NCI-H774 (cell line): Measurements from ENCODE around the gene VNN1.

Experiments
- DNase-seq: peaks from one replicate; lab custom pipeline; 2025; lab: John Stamatoyannopoulos, UW

The VNN1 gene

GRCh38 chr6:132713352-132714134 is at the start of gene VNN1:
Gene VNN1 (minus strand): TSS chr6:132714055. CDS start chr6:132714035, 20 bp downstream.
- no peak for DNase-seq

GRCh38 chr6:132763269-132763668 is 49.4 kb upstream of the VNN1 start:
- no peak for DNase-seq

GRCh38 chr6:132760256-132760655 is 46.4 kb upstream of the VNN1 start:
- no peak for DNase-seq

DNA sequence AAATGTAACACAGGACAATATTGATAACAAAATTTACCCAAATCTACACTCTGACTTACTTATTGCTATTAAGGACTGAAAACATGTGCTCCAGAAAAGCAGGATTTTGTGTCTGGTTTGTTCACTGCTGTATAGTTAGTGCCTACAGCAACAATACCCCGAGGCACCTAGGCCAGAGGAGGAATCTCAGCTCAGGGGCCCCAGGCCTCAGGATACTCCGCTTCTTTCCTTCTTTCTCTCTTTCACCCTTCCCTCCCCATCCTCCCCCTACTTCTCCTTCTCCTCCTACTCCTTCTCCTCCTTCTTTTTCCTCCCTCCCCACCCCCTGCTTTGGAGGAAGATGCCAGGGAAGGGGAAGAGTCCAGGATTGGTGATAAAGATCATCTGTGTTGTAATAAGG is 44.8 kb upstream of the VNN1 start:
- DNase-seq: no peak

GRCh38 chr6:132752255-132752654 is 38.4 kb upstream of the VNN1 start:
- no peak for DNase-seq

GRCh38 chr6:132751828-132752227 is 38.0 kb upstream of the VNN1 start:
- no peak for DNase-seq

GRCh38 chr6:132751306-132751705 is 37.5 kb upstream of the VNN1 start:
- no peak for DNase-seq

- DNase-seq: no peak
These were observed 36.8 kb upstream of the VNN1 start for GRCh38 chr6:132750455-132751248.

DNA sequence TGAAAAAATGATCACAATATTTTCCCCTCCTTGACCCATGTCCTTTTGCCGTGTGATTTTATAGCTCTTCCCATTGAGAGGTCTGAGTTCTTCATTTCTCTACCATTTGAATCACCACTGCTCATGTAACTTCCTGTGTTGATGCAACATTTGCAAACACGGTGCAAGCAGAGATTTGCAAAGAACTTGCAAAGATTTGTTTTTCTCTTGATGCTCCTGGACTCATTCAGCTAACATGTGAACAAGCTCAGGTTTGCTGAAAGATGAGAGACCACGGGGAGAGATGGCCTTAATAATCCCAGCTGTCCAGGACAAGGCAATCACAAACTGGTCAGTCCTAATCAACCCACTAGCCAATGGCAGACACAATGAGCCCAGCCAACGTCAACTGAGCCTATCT is 35.3 kb upstream of the VNN1 start:
- DNase-seq: no peak

DNA sequence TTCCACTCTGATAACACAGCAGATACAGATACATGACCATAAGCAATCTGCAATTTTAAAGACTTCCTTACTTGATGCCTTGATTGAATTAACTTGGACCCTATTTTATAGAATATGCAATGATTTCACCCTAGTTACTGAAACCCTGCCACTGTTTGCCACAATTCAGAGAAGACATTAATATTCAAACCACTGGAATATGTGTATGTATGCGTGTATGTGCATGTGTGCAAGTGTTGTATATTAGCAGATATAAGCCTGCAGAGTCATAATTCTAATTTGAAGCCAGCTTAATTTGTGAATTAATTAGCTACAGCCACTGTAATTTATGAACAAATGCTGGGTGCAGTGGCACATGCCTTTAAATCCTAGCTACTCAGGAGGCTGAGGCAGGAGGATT is 34.6 kb upstream of the VNN1 start:
- DNase-seq: no peak

- DNase-seq: no peak
These were observed 32.2 kb upstream of the VNN1 start for GRCh38 chr6:132746048-132746447.

GRCh38 chr6:132742495-132742894 is 28.6 kb upstream of the VNN1 start:
- DNase-seq: no peak

DNA sequence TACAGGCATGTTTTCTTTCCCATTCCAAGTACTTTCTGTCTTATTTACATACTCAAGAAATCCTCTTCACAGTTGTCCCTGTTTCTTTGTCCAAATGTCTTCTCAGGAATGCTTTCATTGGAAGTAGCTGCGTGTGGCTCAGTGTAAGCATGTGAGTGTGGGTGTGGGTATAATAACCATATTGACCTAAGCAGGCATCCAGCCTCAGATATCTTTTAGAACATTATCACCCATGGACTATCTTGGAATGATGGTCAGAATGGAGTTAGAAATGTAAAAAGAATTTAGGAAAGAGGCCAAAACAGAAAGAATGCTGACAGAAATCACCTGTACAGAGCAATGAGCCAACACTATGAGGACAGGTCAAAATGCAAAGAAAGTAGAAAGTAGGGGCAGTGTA is 27.4 kb upstream of the VNN1 start:
- no peak for DNase-seq

DNA sequence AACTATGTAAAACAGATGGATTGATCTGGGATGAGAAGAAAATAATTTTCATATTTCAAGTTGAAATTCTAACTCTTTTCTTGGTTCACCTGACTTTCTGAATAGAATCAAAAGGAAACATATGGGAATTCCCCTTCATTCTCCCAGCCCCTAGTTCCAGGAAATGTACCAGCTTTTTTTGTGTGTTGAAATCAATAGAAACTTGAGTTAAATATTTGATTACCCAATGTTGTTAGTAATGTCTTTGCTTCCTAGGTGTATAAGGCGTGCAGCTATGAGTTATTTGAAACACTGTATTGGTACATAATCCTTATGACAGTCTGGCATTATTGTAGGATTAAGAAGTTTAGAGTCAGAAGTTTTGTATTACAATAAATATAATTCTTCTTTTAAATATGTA is 22.4 kb upstream of the VNN1 start:
- DNase-seq: no peak

- peak; percentile 44 for DNase-seq
These were observed 20.9 kb upstream of the VNN1 start for GRCh38 chr6:132734694-132735236.

GRCh38 chr6:132733814-132734213 is 20.0 kb upstream of the VNN1 start:
- no peak for DNase-seq

DNA sequence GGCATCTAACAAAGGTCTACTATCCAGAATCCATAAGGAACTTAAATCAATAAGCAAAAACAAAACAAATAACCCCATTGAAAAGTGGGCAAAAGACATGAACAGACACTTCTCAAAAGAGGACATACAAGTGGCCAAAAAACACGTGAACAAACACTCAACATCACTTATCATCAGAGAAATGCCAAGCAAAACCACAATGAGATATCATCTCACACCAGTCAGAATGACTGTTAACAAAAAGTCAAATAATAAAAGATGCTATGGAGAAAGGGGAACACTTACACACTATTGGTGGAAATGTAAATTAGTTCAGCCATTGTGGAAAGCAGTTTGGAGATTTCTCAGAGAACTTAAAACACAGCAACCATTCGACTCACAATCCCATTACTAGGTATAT is 19.4 kb upstream of the VNN1 start:
- DNase-seq: no peak

- DNase-seq: no peak
These were observed 17.2 kb upstream of the VNN1 start for GRCh38 chr6:132731086-132731485.

DNA sequence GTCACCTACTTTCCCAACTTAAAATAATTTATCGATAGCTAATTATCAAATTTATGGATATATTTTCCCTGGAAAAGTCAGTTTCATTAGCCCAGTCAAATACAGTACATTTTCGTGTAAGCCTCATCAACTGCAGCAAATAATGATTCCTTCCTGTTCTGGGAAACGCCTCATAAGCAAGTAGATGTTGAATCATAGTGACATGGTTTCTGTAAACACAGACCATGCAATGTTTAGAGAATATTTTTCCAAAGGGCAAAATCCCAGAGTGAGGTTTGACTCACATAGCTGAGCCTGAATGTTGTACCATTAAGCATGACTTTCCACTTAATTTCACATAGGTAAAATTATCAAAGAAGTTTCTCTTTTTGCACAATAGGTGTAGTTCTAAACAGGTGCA is 16.7 kb upstream of the VNN1 start:
- DNase-seq: no peak

DNA sequence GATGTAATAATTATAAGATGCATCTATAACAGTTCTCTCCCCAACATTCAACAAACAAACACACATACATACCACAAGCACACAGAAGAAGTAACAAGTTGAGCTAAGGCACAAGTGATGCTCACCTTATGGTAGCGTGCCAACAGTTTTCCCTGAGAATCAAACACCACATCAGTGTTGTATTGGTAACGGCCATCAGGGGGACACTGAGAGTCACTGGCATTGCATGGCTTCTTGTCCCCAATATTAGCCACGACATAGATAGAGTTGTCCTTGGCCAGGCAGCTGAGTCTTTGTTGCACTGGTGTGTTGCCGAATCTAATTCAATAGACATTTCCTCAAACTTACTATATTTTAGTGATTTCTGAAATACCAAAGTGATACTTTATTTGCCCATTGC is 14.8 kb upstream of the VNN1 start:
- no peak for DNase-seq

DNA sequence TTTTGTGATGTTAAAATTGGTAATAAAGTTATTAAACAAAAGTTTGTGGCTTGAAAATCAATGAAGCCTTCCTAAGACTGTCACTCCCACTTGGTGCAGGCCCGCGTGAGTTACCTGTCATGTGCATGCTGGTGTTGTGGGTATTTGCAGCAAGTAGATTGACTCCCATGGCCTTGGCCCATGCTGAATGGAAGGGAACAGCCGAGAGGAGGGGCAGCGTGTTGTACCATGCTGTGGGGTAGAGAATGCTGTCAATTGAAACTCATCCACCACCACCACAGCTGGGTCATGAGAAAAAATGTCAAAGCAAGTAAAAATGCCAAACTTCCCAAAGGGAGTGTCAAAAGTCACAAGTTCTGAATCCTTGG is 12.7 kb upstream of the VNN1 start:
- no peak for DNase-seq

GRCh38 chr6:132725947-132726607 is 12.2 kb upstream of the VNN1 start:
- no peak for DNase-seq

DNA sequence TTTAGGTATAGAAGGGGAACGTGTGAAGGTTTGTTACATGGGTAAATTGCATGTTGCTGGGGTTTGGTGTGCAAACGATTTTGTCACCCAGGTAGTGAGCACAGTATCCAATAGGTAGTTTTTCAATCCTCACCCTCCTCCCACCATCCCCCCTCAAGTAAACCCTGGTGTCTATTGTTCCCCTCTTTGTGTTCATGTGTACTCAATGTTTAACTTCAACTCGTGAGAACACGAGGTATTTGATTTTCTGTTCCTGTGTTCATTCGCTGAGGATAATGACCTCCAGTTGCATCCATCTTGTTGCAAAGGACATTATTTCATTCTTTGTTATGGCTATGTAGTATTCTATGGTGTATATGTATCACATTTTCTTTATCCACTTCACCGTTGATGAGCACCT is 11.6 kb upstream of the VNN1 start:
- DNase-seq: peak; percentile 38
